HepG2 (cell line): ENCODE measurements around the gene ASTE1. TPM values are rescaled to one million over a fixed set of nuclear protein-coding genes. Genes with fewer than 3 reads are reported as not detected.

Source experiments
- HNRNPH1 ChIP-seq: fragments of 200-400 bp; formaldehyde crosslinking; optimal IDR thresholded peaks from 2 replicates; pipeline ENCODE3; 2017; ENCODE audit warnings: mild to moderate bottlenecking, low read depth, low read length
- MAZ ChIP-seq, 2 experiments: sonication (generic) in 1 of 2; formaldehyde crosslinking in 1 of 2; IDR thresholded peaks; 2 replicates each; pipeline versions ENCODE4 v1.5.0 to v1.6.1; 2012 to 2020; ENCODE audit warnings: low read depth in 2 of 2, mild to moderate bottlenecking in 2 of 2, borderline replicate concordance in 1 of 2, improper control_type of control experiment in 1 of 2, low read length in 1 of 2, missing genetic modification reagents in 1 of 2, moderate library complexity in 1 of 2
- ZHX2 ChIP-seq, 2 experiments: sonication (generic) in 1 of 2; formaldehyde crosslinking in 1 of 2; IDR thresholded peaks; 2 replicates each; pipeline versions ENCODE4 v1.6.1 to v1.9.0; 2014 to 2022; ENCODE audit warnings: antibody characterized with exemption in 1 of 2, borderline replicate concordance in 1 of 2, inconsistent platforms in 1 of 2, low read depth in 1 of 2, missing genetic modification reagents in 1 of 2
- ZNF574 ChIP-seq: sonication (generic); formaldehyde crosslinking; IDR thresholded peaks from 2 replicates; pipeline ENCODE4 v1.4.0; 2020; ENCODE audit warnings: missing genetic modification reagents
- ZNF589 ChIP-seq: sonication (generic); formaldehyde crosslinking; conservative IDR thresholded peaks from 2 replicates; pipeline ENCODE4 v1.8.0; 2022; ENCODE audit warnings: mild to moderate bottlenecking, moderate library complexity, missing genetic modification reagents
- ZNF776 ChIP-seq: sonication (generic); formaldehyde crosslinking; IDR thresholded peaks from 2 replicates; pipeline ENCODE4 v1.4.0; 2020; ENCODE audit warnings: mild to moderate bottlenecking, missing genetic modification reagents
- ZNF781 ChIP-seq: sonication (generic); formaldehyde crosslinking; IDR thresholded peaks from 2 replicates; pipeline ENCODE4 v1.5.1; 2020; ENCODE audit warnings: borderline replicate concordance, mild to moderate bottlenecking, missing genetic modification reagents; ENCODE audit errors: not compliant biosample characterization
- ZSCAN31 ChIP-seq: sonication (generic); formaldehyde crosslinking; IDR thresholded peaks from 2 replicates; pipeline ENCODE4 v1.5.0; 2020; ENCODE audit warnings: low read depth, mild to moderate bottlenecking, missing genetic modification reagents
- polyA plus RNA-seq, 8 experiments: library from polyadenylated mRNA; depleted of rRNA in 3 of 8; stranded (reverse) in 7 of 8; unstranded in 1 of 8; fragments of >200 nt; fragmentation: Illumina TruSeq in 4 of 8; extraction: Trizol in 4 of 8; gene quantifications; 2 replicates each; pipeline versions ENCODE4 v1.2.1 to v1.2.3, GENCODE V29; 2011 to 2016; ENCODE audit warnings: low read depth in 4 of 8, missing spikeins in 1 of 8, mixed read lengths in 1 of 8; ENCODE audit not compliant: insufficient read depth in 1 of 8
- total RNA-seq, 5 experiments: library from RNA; depleted of rRNA; stranded (reverse); fragments of >200 nt; fragmentation: Illumina TruSeq; extraction: Trizol; gene quantifications; 2 replicates each; pipeline ENCODE4 v1.2.3, GENCODE V29; 2016; ENCODE audit warnings: low read depth in 1 of 5

ASTE1 gene
- total and polyA plus RNA-seq, 2 of the 13 experiments (the other 11 are each of a cell fraction or from before 2014, with no cell fraction given), result 4.0 to 7.9 TPM

- TF ChIP-seq ZHX2 (IDR thresholded peaks at IDR 0.05; ENCODE audit: low read depth), result no peak
- TF ChIP-seq ZHX2 (CRISPR knock-in tag; IDR thresholded peaks at IDR 0.05; ENCODE audit: borderline replicate concordance), result no peak
- no peak for TF ChIP-seq ZNF589 (CRISPR knock-in tag)
- TF ChIP-seq MAZ (IDR thresholded peaks at IDR 0.05; ENCODE audit: borderline replicate concordance, low read depth, low read length), result no peak
- TF ChIP-seq MAZ (CRISPR knock-in tag; IDR thresholded peaks at IDR 0.05; ENCODE audit: low read depth), result no peak
- TF ChIP-seq HNRNPH1, result no peak
- TF ChIP-seq ZNF781 (CRISPR knock-in tag), result no peak
- no peak for TF ChIP-seq ZNF776 (CRISPR knock-in tag)
- TF ChIP-seq ZNF574 (CRISPR knock-in tag), result no peak
- TF ChIP-seq ZSCAN31 (CRISPR knock-in tag), result no peak
These were observed 16.9 kb downstream of the ASTE1 start (continued) for GRCh38 chr3:131009698-131010097.
